Measurements from ENCODE around the gene GPRC5C. TPM values are rescaled to one million over a fixed set of nuclear protein-coding genes. Genes with fewer than 3 reads are reported as not detected.

GPRC5C gene
- total RNA-seq, 1 donor from 2014 or later, result 29.1 TPM

DNA sequence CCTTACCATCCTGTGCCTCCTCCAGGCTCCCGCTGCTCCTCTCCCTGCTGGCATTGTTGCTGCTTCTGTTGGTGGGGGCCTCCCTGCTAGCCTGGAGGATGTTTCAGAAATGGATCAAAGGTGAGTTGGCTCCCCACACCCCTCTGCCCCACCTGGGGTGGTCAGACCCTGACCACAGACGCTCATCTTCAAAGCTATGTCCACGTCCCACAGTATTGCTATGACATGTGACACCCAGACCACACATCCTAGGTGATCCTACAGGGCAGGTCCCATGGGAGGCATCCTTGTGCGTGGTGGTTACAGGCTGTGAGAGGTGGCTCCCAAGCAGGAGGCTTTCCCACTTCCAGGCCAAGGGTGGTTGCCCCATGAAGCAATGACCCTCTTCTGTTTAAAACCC, 45.5 kb downstream of the GPRC5C start:
- Histone ChIP-seq H3K27me3 (no peaks in the 10 kb centered on the region), H3K4me3 (no peak overlapping the region), H3K27ac (no peak overlapping the region), H3K9me3 (peaks cover 0 to 5% of the 10 kb centered on the region in 2 donors), H3K4me1 (no peaks in the 10 kb centered on the region), H3K36me3 (no peaks in the 10 kb centered on the region)
- no peak for DNase-seq (ENCODE audit: low spot score in 2 of 2)
- TF ChIP-seq CTCF (IDR thresholded peaks at IDR 0.05), result no peak
- intact Hi-C loops (cut with DNase I), result no loop called here

DNA sequence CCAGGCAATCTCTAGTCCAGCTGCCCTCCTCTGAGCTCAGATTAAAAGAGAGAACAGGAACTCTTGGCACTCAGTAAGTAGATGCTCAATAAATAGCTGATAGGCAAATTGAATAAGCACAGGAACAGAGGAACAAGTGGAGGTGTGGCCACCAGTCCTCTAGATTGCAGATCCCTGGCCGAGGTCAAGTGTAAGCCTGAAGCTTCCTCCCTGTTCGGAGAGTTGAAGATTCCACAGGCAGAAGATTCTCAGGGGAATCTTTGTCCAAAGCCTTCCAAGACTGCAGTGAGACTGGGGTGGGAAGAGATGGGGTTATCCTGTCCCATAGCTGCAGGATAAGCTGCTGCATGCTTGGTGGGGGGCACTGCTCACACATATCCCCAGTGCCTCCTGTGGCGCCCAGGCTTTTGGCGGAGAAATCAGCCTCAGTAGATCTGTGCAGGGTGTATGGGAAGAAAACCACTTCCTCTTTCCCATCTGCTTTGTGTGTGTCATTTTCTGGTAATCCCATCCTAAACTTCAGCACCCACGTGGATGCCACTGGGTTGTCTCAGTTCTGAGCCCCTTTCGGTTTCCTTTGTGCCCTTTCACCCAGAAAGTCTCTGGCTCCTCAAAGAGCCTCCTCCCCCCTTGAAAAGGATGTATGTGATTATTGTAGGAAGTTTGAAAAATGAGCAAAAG, 46.7 kb downstream of the GPRC5C start:
- H3K27ac ChIP-seq, result no peak overlapping the region
- no peaks in the 10 kb centered on the region for H3K4me1 ChIP-seq
- no peak for TF ChIP-seq CTCF (IDR thresholded peaks at IDR 0.05)
- no peak overlapping the region for H3K4me3 ChIP-seq
- no peaks in the 10 kb centered on the region for H3K36me3 ChIP-seq
- DNase-seq (ENCODE audit: low spot score in 2 of 2), result no peak
- no peaks in the 10 kb centered on the region for H3K27me3 ChIP-seq
- peaks cover 0 to 5% of the 10 kb centered on the region in 2 donors for H3K9me3 ChIP-seq
- intact Hi-C loops (cut with DNase I), result no loop called here

DNA sequence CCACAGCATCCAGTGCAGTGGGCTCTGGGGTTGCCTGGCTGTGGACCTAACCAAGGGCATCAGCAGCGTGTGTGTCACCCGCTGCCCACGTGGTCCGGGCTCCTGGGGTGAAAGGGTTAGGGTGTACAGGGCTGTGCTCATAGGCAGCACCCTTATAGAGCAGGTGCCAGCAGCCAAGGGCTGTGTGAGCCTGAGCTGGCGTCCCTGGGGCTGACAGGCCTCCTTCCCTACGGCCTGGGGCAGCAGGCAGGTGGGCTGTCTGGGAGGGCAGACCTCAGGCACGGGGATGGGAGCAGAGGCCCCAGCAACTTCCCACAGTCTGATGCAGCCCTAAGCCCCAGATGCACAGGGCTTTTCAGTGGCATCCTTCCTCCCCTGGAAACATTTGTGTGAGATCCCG, 48.4 kb downstream of the GPRC5C start:
- TF ChIP-seq CTCF (IDR thresholded peaks at IDR 0.05), result no peak
- Histone ChIP-seq H3K27me3 (no peaks in the 10 kb centered on the region), H3K36me3 (no peaks in the 10 kb centered on the region), H3K27ac (no peak overlapping the region), H3K4me1 (no peaks in the 10 kb centered on the region), H3K9me3 (peaks cover 0 to 5% of the 10 kb centered on the region in 2 donors), H3K4me3 (no peak overlapping the region)
- DNase-seq (ENCODE audit: low spot score in 2 of 2), result no peak
- intact Hi-C loops (cut with DNase I), result no loop called here

GRCh38 chr17:74481621-74482020, 49.7 kb downstream of the GPRC5C start:
- no peak for TF ChIP-seq CTCF (IDR thresholded peaks at IDR 0.05)
- H3K4me3 ChIP-seq, result no peak overlapping the region
- H3K4me1 ChIP-seq, result no peaks in the 10 kb centered on the region
- H3K27me3 ChIP-seq, result no peaks in the 10 kb centered on the region
- no peak for DNase-seq (ENCODE audit: low spot score in 2 of 2)
- no peaks in the 10 kb centered on the region for H3K36me3 ChIP-seq
- H3K9me3 ChIP-seq, result no peaks in the 10 kb centered on the region
- intact Hi-C loops (cut with DNase I), result no loop called here
- no peak overlapping the region for H3K27ac ChIP-seq

DNA sequence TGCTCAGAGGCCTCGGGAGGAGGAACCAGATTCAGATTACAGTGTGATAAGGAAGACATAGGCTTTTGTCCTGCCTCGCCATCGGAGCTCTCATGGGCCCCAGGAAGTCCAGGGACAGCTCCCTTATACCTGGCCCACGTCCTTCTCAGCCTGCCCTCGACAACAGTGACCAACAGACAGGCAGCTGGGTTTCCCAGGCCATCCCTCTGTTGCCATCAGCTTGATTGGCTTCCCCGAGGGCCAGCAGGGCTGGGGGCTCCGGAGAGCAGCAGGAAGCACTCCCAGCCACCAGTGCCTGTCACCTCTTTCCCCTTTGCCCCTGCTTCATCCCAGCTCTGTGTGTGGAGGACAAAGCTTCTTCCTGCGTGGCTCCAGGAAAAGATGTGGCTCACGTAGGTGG, 52.2 kb downstream of the GPRC5C start:
- Histone ChIP-seq H3K36me3 (no peaks in the 10 kb centered on the region), H3K4me1 (no peaks in the 10 kb centered on the region), H3K9me3 (no peaks in the 10 kb centered on the region), H3K27me3 (no peaks in the 10 kb centered on the region), H3K4me3 (no peak overlapping the region), H3K27ac (no peak overlapping the region)
- intact Hi-C loops (cut with DNase I), result no loop called here
- no peak for DNase-seq (ENCODE audit: low spot score in 2 of 2)
- no peak for TF ChIP-seq CTCF (IDR thresholded peaks at IDR 0.05)
